HG02759 (cell line): ENCODE results near the gene PITRM1.
"Not testable (repeated sequence)": the region's sequence is repeated elsewhere in the genome, so short reads cannot be mapped to it uniquely, and the experiment has no call there.

Experiments
- ATAC-seq: cut with Tn5 transposase; IDR thresholded peaks from one replicate; pipeline ENCODE4 v1.9.1; 2021; ENCODE audit warnings: mild to moderate bottlenecking, moderate library complexity; ENCODE audit not compliant: unreplicated experiment

Gene PITRM1, protein sequence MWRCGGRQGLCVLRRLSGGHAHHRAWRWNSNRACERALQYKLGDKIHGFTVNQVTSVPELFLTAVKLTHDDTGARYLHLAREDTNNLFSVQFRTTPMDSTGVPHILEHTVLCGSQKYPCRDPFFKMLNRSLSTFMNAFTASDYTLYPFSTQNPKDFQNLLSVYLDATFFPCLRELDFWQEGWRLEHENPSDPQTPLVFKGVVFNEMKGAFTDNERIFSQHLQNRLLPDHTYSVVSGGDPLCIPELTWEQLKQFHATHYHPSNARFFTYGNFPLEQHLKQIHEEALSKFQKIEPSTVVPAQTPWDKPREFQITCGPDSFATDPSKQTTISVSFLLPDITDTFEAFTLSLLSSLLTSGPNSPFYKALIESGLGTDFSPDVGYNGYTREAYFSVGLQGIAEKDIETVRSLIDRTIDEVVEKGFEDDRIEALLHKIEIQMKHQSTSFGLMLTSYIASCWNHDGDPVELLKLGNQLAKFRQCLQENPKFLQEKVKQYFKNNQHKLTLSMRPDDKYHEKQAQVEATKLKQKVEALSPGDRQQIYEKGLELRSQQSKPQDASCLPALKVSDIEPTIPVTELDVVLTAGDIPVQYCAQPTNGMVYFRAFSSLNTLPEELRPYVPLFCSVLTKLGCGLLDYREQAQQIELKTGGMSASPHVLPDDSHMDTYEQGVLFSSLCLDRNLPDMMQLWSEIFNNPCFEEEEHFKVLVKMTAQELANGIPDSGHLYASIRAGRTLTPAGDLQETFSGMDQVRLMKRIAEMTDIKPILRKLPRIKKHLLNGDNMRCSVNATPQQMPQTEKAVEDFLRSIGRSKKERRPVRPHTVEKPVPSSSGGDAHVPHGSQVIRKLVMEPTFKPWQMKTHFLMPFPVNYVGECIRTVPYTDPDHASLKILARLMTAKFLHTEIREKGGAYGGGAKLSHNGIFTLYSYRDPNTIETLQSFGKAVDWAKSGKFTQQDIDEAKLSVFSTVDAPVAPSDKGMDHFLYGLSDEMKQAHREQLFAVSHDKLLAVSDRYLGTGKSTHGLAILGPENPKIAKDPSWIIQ

DNA sequence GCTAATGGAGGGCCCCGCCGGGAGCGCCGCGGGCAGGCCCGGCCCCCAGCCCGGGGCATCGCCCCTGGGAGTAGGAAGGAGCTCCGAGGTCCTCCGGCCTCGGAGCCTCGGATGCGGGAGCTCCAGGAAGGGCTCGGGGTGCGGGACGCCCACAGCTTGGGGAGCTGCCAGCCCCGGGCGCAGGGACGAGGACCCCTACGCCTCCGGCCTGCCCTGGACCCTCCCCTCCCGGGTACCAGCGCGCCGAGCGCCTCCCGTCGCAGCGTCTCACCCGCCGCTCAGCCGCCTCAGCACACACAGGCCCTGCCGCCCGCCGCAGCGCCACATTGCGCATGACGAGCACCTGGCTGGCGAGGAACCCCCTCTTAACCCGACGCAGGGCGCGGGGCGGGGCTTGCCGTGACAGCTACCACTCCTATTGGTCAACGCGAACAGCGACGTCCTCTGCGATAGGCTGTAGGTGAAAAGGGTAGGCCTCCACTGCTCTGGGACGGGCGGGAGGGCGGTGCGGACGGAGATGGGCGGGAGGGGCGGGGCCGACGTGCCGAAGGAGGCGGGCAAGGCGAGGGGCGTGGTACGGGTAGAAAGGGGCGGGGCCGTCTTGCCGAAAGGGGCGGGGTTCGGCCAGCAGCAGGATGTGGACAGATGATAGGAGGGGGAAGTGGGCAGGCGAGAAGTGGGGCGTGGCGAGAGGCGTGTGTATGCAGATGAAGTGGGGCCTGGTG, at the start of gene PITRM1:
Gene PITRM1 (minus strand): TSS at position 337 of the 725 bp plus-strand sequence. CDS start 10 bp downstream, at position 327.
- ATAC-seq = peak; percentile 94

DNA sequence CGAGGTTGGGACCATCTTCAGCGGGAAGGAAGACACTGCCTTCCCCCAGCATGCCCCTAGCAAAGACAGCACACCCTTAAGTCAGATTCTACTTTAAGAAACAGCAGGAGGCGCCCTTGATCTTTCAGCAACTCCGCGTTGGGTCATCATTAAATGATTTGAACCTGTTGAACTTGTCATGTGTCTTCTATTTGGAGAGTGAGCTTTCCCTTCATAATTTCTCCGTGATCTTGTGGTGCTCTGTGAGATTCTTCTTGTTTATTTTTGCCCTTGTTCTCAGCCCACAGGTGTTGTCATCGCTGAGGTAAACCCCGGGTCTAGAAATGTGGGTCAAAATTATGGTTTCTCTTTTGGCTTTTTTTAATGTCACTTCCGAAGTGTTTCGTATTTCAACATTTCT, 49.5 kb upstream of the PITRM1 start:
- ATAC-seq = no peak

DNA sequence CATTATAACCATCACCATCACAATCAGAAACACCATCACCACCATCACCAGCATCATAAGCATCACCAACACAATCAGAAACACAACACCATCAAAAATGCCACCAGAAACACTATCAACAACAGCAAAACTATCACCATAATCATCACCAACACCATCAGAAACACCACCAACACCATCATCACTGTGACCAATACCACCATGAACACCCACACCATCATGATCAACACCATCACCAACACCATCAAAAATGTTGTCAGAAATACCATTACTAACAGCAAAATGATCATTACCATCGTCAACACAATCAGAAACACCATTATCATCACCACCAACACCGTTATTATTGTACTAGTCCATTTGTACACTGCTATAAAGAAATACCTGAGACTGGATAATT, 49.0 kb upstream of the PITRM1 start:
- ATAC-seq = not testable (repeated sequence)

DNA sequence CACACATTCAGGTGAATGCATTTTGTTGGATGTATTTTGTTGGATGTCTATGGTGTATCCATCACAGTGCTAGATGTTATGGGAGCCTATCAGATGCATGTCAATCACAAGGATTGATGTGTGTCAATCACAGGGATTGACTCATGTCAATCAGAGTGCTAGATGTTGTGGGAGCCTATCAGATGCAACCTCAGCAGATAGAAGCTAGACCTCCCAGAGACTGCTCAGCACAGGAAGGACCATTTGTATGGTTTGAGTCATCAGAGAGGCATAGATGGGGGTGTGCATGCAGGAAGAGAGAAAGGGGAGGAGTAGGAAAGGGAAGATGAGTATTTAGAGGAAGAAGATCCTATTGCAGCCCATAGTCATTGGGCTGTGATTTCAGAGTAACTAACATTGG, 48.3 kb upstream of the PITRM1 start:
- no peak for ATAC-seq

DNA sequence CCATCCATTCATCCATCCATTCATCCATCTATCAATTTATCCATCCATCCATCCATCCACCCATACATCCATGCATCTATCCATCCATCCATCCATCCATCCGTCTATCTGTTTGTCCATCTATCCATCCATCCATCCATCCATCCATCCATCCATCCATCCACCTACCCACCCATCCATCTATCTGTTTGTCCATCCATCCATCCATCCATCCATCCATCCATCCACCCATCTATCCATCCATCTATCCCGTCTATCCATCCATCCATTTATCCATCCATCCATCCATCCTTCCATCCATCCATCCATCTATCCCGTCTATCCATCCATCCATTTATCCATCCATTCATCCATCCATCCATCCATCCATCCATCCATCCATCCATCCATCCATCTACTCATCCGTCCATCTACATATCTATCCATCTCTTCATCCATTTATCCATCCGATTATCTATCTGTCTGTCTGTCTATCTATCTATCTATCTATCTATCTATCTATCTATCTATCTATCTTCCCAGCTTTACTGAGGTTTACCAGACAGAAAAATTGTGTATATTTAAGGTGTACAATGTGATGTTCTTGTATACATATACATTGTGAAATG, 46.5 kb upstream of the PITRM1 start:
- ATAC-seq = not testable (repeated sequence)

DNA sequence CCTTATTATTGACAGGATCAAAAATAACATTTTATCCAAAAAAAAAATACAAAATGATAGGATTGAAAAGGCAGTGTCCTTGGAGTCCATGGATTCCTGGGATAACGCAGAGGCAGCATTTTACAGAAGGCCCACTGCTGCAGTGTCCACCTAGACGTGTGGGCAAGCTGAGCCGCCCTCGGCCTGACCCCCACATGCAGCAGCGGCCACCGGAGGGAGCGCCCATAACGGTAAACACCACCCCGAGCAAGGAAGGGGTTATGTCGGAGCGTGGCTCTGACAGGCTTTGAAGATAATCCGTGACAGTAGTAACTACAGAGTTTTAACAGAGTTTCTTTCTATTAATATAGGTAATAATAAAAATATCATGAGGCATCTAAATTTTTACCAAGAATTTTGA, 45.3 kb upstream of the PITRM1 start:
- no peak for ATAC-seq

DNA sequence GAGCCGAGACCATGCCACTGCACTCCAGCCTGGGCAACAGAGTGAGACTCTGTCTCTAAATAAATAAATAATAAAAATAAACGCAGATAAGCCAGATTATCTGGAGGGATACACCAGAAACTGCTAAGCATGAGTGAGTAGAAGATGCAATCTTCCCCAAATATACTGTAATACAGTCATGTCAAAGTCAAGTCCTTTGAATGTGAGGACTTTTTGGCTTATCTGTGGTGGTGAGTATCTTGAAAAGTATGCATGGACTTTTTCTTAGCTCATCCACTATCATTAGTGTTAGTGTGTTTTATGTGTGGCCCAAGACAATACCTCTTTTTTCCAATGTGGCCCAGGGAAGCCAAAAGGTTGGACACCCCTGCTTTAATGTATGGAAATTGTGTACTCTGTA, 44.7 kb upstream of the PITRM1 start:
- ATAC-seq = no peak

DNA sequence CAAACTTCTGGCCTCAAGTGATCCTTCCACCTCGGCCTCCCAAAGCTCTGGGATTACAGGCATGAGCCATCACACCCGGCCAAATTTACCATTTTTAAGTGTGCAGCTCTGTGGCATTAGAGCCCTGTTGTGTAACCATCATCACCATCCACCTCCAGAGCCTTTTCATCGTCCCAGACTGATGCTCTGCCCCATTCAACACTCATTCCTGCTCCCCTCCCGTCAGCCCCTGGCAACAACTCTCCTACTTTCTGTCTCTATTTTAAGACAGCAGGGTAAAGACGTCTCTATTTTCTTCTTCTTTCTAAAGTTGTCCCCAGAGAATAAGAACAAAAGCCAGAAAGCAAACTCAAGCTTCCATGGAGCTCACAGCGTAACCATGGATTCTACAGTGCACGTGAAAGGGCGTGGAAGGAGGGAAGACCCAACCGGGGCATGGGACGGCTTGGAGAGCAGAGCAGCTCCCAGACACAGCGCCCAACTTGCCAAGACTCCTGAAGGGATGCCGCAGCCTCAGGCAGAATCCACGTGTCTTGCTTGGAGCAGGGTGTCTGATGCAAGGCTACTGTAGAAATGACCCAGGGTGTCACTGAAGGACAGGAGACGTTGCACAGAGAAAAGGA, 42.7 kb upstream of the PITRM1 start:
- no peak for ATAC-seq

DNA sequence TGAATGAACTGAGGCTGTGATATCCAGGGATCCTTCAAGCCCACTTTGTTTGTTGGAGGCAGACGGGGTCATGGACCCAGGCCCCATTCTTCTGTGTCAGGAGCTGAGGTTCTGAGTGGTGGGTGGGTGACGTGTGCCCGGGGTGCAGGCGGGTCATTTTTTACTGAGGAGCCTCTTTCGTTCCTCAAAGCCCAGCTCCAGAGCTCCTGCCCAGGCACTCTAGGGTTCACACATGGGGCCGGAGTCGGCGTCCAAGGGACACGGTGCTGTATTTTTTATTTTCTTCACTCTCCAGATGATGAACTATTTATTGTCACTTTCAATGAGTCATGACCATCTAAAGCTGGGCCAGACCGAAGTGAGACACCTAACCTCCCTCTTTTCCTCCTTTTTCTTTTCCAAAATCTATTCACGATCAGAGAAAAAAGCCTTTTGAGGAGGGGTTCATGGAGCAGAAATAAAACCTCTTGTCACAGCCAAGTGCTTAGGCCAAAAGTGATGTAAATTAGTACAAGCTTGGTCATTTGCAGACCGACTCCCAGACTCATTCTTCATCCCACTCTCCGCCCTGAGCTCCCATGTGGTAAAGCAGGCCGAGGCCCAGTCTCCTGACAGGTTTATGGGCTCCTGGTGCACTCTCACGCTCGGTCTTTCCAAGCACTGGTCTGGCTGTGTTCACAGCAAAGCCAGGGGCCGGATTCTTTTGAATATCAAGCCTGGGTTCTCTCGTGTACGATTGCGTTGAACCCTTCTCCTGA, 41.4 kb upstream of the PITRM1 start:
- ATAC-seq = no peak

DNA sequence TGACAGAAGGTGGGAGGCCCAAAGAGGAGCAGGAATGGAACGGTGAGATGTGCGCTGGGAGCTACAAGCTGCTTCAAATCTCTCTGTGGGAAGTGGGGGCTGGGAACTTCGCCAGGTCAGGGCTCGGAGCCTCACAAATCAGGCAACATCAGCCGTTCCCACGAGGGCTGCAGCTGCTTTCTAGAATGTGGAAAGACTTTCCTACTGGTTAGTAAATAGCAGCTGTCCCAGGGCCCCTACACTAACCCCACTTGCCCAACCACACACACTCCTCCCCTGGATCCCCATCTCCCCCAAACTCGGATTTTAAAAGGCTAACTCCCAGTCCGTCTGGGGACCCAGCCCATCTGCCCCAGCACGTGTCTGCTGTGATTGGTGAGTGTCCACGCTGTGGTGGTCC, 40.6 kb upstream of the PITRM1 start:
- no peak for ATAC-seq

DNA sequence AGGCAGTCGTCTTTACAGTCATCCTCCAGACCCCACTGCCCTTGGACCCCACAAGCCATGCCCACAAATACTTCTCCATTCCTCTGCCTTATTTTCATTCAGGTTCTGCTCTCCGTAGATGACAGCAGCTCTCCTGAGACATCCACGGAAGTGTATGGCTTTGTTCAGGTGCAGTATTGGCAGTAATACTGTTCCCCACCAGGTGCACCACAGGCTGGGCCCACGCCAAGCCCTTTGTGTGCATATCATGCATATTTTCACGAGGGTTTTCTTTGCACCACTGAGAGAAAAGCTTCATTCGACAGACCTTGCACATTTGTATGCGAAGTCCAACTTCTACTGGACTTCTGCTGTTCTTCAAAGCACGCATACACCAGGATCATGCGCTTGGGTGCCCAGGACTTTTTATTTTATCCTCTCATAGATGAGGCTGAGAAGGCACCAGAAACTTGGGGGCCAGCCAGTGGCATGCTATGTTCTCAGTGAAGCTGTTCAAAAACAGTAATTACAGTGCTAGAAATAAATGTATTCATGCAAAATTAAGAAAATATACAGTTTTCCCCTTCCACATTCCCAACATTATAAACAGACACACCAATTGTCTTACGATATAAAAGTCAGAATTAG, 37.8 kb upstream of the PITRM1 start:
- no peak for ATAC-seq

DNA sequence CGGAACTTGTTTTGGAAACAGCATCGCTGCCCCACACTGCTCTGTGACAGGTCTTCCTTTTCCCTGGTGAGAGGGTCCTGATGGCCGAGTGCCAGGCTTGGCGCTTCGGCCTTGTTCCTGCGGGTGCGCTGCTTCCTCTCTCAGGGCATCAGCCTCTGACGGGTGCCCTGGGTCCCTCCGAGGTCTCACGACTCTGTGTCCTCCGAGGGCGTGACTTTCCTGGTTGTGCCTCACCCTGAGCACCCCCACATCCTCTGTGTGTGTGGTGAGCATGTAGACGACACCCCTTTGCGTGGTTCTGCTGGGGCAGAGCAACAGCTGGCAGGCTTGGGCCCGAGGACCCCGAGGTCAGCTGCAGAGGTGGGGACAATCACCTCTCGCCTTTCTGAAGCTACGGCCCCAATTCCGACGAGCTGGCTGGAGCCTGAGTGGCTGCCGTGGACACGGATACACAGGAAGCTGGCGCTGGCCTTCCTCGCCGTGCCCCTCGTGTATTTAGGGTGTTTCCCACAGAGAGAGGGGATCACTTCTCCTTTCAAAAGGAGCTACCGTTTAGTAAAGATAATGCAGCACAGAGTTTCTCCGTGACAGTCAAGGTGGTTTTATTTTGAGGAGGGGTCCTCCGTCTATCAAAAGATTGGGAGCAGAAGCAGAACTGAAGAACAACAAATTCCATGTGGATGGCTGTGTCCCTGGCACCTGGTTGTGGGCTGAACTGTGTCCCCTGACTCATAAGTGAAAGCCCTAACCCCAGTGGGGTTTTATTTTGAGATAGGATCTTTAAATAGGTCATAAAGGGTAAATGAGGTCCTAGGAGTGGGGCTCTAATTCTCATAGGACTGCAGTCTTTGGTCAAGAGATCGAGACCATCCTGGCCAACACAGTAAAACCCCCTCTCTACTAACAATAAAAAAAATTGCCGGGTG, 36.2 kb upstream of the PITRM1 start:
- ATAC-seq = no peak

DNA sequence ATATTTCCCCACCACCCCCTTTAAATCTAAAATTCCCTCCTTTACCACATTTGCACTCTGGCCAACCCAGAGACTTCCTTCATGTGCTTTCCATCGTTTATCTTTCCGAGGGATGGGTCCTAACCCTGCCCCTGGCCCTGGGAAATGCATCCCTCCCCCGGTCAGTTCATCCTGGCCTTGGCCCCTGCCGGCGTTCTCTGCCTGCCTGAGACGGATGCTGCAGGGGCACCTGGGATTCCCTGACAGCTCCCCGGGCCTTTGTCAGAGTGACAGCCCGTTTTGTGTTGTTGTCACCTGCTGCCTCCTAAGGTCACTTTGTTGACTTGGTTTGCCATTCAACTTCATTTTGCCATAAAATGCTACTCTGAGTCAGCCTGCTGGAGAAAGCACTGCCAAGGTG, 34.8 kb upstream of the PITRM1 start:
- ATAC-seq = no peak

DNA sequence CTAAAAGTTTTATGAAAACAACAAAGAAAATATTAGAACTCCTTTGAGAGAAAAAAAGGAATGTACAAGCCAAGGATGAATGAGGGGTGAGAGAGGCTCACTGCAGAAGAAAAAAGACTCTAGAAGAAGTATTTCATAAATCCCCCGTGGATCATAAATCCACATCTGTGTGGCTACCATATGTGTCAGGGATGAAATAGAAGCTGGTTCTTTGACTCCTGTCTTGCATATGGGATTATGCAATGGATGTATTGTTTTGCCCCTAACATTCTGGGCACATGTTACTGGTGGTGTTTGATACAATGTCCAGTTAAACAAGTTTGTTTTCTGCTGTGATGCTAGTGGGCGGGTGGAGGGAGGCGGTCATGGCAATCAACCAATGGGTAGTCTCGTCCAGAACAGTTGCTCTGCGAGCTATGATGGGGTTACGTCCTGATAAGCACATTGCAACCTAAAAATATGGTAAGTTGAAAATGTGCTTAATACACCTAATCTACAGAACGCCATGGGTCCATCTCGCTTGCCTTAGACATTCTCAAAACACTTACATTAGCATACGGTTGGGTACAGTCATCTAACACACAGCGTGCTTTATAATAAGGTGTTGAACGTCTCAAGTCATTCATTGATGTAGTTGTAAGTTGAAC, 34.1 kb upstream of the PITRM1 start:
- ATAC-seq = no peak

DNA sequence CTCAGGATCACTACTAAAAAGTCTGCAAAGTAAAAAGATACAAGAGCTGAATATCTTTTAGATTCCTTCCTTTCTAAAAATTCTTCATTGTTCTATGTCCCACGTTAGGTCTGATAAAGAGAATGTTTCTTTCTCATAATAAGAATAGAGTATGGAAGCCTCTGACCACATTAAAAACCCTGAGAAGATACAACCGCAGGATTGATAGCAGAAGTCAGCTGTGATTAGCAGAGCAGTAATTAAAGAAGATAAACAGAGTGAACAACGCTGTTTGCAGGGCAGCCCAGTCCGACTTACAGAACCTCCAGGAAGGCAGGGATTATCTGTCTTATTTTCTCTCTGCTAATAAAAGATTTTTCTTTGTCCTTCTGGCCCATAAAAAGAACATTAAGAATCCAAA, 31.4 kb upstream of the PITRM1 start:
- ATAC-seq = no peak

DNA sequence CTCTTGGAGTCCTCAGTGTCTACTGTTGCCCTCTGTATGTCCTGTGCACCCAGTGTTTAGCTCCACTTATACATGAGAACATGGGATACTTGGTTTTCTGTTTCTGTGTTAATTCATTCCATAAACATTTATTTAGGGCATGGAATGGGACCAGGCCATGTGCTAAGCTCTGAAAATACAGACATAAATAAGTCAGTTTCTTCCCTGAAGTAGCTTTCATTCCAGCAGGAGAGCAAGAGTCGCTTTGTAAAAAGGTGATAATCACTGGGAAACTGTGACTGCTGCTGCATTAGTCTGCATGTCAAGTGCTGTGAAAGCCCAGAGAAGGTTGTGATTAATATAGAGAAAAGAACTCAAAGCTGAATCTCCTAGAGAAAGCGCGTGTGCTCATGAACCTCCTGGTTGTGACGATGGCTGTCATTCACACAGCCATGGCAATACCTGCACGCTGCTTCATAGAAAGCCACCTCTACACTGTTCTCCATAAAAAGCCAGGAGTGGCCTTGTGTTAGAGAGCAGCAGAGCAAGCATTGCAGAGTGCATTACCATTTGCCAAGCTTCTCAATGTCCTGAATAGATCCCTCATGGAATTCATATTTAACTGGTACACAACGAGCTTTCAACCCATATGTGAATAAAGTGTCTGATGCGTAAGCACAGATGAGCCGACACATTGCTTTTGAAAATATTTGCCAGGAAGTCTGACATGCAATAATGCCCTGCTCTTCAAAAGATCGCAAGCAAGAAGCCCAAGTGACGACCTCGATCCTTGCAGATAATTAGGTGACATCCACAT, 30.6 kb upstream of the PITRM1 start:
- ATAC-seq = no peak

DNA sequence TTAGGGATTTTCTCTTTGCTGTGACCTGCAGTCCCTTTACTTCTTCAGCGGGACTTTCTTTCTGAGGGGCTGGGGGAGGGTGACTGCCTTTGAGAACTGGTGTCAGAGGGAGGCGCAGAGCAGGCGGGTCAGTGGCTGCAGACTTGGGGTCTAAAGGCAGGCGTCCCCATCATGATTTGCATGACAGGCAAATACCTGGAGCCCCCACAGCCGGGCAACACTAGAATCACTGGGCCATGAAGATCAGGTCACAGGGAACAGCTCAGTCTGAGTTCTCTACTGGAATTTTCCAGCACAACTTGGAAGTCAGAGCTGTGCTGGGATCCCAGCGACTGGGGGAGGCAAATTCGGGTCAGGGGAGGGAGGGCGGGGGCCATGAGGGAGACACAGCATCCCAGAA, 29.2 kb upstream of the PITRM1 start:
- ATAC-seq = no peak
